H1 (cell line): ENCODE measurements around the gene PRR5L. TPM values are rescaled to one million over a fixed set of nuclear protein-coding genes. Genes with fewer than 3 reads are reported as not detected.

Experiments used
- CTCF ChIA-PET: fragments of 300-600 bp; sonication (Branson Sonifier 250); formaldehyde crosslinking; loops from one replicate; lab custom pipeline; 2021; ENCODE audit not compliant: partially characterized antibody; lab: Charles Lee
- POLR2A ChIA-PET: fragments of 300-600 bp; sonication (Branson Sonifier 250); formaldehyde crosslinking; loops from one replicate; lab custom pipeline; 2021; ENCODE audit warnings: inconsistent platforms; ENCODE audit not compliant: partially characterized antibody; lab: Charles Lee
- DNase-seq, 2 experiments: peaks; one replicate each; pipeline versions ENCODE4 v3.0.0 to v3.0.0-alpha.2; 2010 to 2022; ENCODE audit warnings: low spot score in 2 of 2, low read depth in 1 of 2, mixed read lengths in 1 of 2
- FAIRE-seq: peaks from 2 replicates; lab custom pipeline; 2011; peaks lifted over from hg19 to GRCh38; lab: Jason Lieb, UNC
- H2AFZ ChIP-seq: 2 replicates; pipeline ENCODE4 v1.8.1; 2012; ENCODE audit warnings: low read length, inconsistent platforms
- H2AK5ac ChIP-seq: 2 replicates; pipeline ENCODE4 v1.6.1; 2013; ENCODE audit warnings: low read depth, low read length
- H2BK120ac ChIP-seq: replicated peaks from 2 replicates; pipeline ENCODE3; 2013; ENCODE audit warnings: low read depth, low read length, inconsistent platforms
- H2BK12ac ChIP-seq: 2 replicates; pipeline ENCODE4 v1.6.1; 2013; ENCODE audit warnings: low read depth, low read length
- H2BK15ac ChIP-seq: 2 replicates; pipeline ENCODE4 v1.6.1; 2013; ENCODE audit warnings: low read length
- H2BK20ac ChIP-seq: 2 replicates; pipeline ENCODE4 v1.6.1; 2013; ENCODE audit warnings: low read length
- H2BK5ac ChIP-seq: 2 replicates; pipeline ENCODE4 v1.6.1; 2013; ENCODE audit warnings: low read depth, low read length
- H3K14ac ChIP-seq: 2 replicates; pipeline ENCODE4 v1.6.1; 2013; ENCODE audit warnings: inconsistent platforms; ENCODE audit not compliant: insufficient read length
- H3K18ac ChIP-seq: 2 replicates; pipeline ENCODE4 v1.6.1; 2013; ENCODE audit warnings: low read length; ENCODE audit errors: extremely low read depth
- H3K23ac ChIP-seq: 2 replicates; pipeline ENCODE4 v1.6.1; 2013; ENCODE audit warnings: inconsistent platforms; ENCODE audit not compliant: insufficient read length
- H3K23me2 ChIP-seq: 2 replicates; pipeline ENCODE4 v1.6.1; 2013; ENCODE audit warnings: low read depth, low read length
- H3K27ac ChIP-seq: 2 replicates; pipeline ENCODE4 v1.6.1; 2011; ENCODE audit warnings: low read depth, low read length, inconsistent platforms
- H3K27me3 ChIP-seq, 4 experiments: replicated peaks in 1 of 4; 1 replicate in 1 of 4; 2 replicates in 3 of 4; pipeline versions ENCODE4 v1.6.1 to v1.8.1; 2011 to 2013; ENCODE audit warnings: low read length in 3 of 4, mild to moderate bottlenecking in 3 of 4, inconsistent platforms in 2 of 4, mixed read lengths in 2 of 4, moderate library complexity in 1 of 4; ENCODE audit not compliant: control insufficient read depth in 3 of 4, insufficient read depth in 3 of 4; ENCODE audit errors: extremely low read depth in 1 of 4
- H3K36me3 ChIP-seq, 4 experiments: 2 replicates each; pipeline versions ENCODE4 v1.6.1 to v1.8.1; 2011 to 2013; ENCODE audit warnings: mild to moderate bottlenecking in 4 of 4, low read length in 3 of 4, moderate library complexity in 2 of 4, control low read depth in 1 of 4, inconsistent platforms in 1 of 4; ENCODE audit not compliant: insufficient read depth in 4 of 4, control insufficient read depth in 2 of 4
- H3K4ac ChIP-seq: replicated peaks from 2 replicates; pipeline ENCODE3; 2013; ENCODE audit warnings: low read length, low read depth, mixed read lengths, inconsistent platforms; ENCODE audit not compliant: insufficient read length
- H3K4me1 ChIP-seq, 4 experiments: replicated peaks in 1 of 4; 1 replicate in 1 of 4; 2 replicates in 3 of 4; pipeline versions ENCODE4 v1.6.1 to v1.8.1; 2011 to 2013; ENCODE audit warnings: low read length in 3 of 4, inconsistent platforms in 2 of 4, mixed read lengths in 1 of 4; ENCODE audit not compliant: insufficient read depth in 4 of 4, control insufficient read depth in 3 of 4
- H3K4me2 ChIP-seq, 2 experiments: 2 replicates each; pipeline versions ENCODE4 v1.6.1 to v1.8.1; 2011 to 2013; ENCODE audit warnings: low read depth in 2 of 2, low read length in 2 of 2, control low read depth in 1 of 2, inconsistent platforms in 1 of 2, mild to moderate bottlenecking in 1 of 2; ENCODE audit not compliant: insufficient read depth in 1 of 2
- H3K4me3 ChIP-seq, 4 experiments: fragments of 200-600, 300-600 bp in 1 of 4; sonication (generic), shearing (Covaris generic), sonication (Bioruptor Twin) in 1 of 4; 2 replicates each; pipeline versions ENCODE4 v1.5.1 to v1.8.1; 2011 to 2016; ENCODE audit warnings: low read length in 4 of 4, low read depth in 3 of 4, control low read depth in 2 of 4, inconsistent platforms in 2 of 4, mild to moderate bottlenecking in 2 of 4, mixed read lengths in 1 of 4, moderate library complexity in 1 of 4; ENCODE audit not compliant: insufficient read depth in 2 of 4; ENCODE audit errors: extremely low read depth in 1 of 4
- H3K56ac ChIP-seq: replicated peaks from 2 replicates; pipeline ENCODE3; 2013; ENCODE audit warnings: low read depth, mild to moderate bottlenecking, mixed read lengths, low read length, inconsistent platforms; ENCODE audit not compliant: insufficient read length
- H3K79me1 ChIP-seq: 2 replicates; pipeline ENCODE4 v1.6.1; 2013; ENCODE audit warnings: low read depth, low read length, control low read depth
- H3K79me2 ChIP-seq, 2 experiments: 2 replicates each; pipeline versions ENCODE4 v1.6.1 to v1.8.1; 2012 to 2013; ENCODE audit warnings: low read length in 2 of 2, mild to moderate bottlenecking in 2 of 2, inconsistent platforms in 1 of 2; ENCODE audit not compliant: insufficient read depth in 2 of 2, control insufficient read depth in 1 of 2
- H3K9ac ChIP-seq, 4 experiments: replicated peaks in 1 of 4; 1 replicate in 1 of 4; 2 replicates in 3 of 4; pipeline versions ENCODE4 v1.6.1 to v1.8.1; 2011 to 2013; ENCODE audit warnings: low read depth in 3 of 4, low read length in 3 of 4, control low read depth in 2 of 4, mild to moderate bottlenecking in 2 of 4, moderate library complexity in 2 of 4, inconsistent platforms in 1 of 4; ENCODE audit errors: extremely low read depth in 1 of 4
- H3K9me3 ChIP-seq, 2 experiments: 2 replicates each; pipeline versions ENCODE4 v1.6.1 to v1.8.1; 2012 to 2013; ENCODE audit warnings: mild to moderate bottlenecking in 2 of 2, moderate library complexity in 2 of 2, control low read depth in 1 of 2, inconsistent platforms in 1 of 2, low read depth in 1 of 2, low read length in 1 of 2, mixed read lengths in 1 of 2; ENCODE audit not compliant: insufficient read depth in 2 of 2
- H4K20me1 ChIP-seq, 2 experiments: replicated peaks in 1 of 2; 2 replicates each; pipeline versions ENCODE3 to v1.8.1; 2011 to 2013; ENCODE audit warnings: inconsistent platforms in 2 of 2, low read length in 2 of 2, mild to moderate bottlenecking in 1 of 2; ENCODE audit not compliant: insufficient read depth in 2 of 2, control insufficient read depth in 1 of 2
- H4K5ac ChIP-seq: 2 replicates; pipeline ENCODE4 v1.6.1; 2013; ENCODE audit warnings: low read length, low read depth, mixed read lengths, inconsistent platforms; ENCODE audit not compliant: insufficient read length
- H4K8ac ChIP-seq: 2 replicates; pipeline ENCODE4 v1.8.0; 2013; ENCODE audit warnings: mild to moderate bottlenecking, moderate library complexity, low read length, inconsistent platforms; ENCODE audit not compliant: insufficient read depth; ENCODE audit errors: extremely low read depth
- H4K91ac ChIP-seq: replicated peaks from 2 replicates; pipeline ENCODE3; 2013; ENCODE audit warnings: low read length, mixed read lengths, inconsistent platforms; ENCODE audit not compliant: insufficient read length
- HDAC2 ChIP-seq, 2 experiments: fragments of 300-600 bp in 1 of 2; sonication (generic) in 1 of 2; IDR thresholded peaks; 2 replicates each; pipeline ENCODE4 v1.6.1; 2011 to 2012; ENCODE audit warnings: low read depth in 2 of 2, low read length in 2 of 2, mild to moderate bottlenecking in 2 of 2, moderate library complexity in 2 of 2, borderline replicate concordance in 1 of 2, inconsistent platforms in 1 of 2
- POU5F1 ChIP-seq: IDR thresholded peaks from 2 replicates; pipeline ENCODE4 v1.6.1; 2011; ENCODE audit warnings: low read depth, mild to moderate bottlenecking, low read length, moderate library complexity
- RBBP5 ChIP-seq: IDR thresholded peaks from 2 replicates; pipeline ENCODE4 v1.7.1; 2012; ENCODE audit warnings: low read depth, mild to moderate bottlenecking, inconsistent platforms, low read length, moderate library complexity, borderline replicate concordance
- RNF2 ChIP-seq: fragments of 200-900, 300-1000 bp; sonication (generic); IDR thresholded peaks from 2 replicates; pipeline ENCODE4 v1.7.1; 2016; ENCODE audit warnings: borderline replicate concordance, low read depth, mild to moderate bottlenecking, antibody characterized with exemption, low read length; ENCODE audit not compliant: poor library complexity, severe bottlenecking; ENCODE audit errors: missing control alignments
- SIN3A ChIP-seq, 2 experiments: IDR thresholded peaks in 1 of 2; conservative IDR thresholded peaks in 1 of 2; 2 replicates each; pipeline ENCODE4 v1.6.1; 2011 to 2012; ENCODE audit warnings: low read length in 2 of 2, improper control_type of control experiment in 1 of 2, low read depth in 1 of 2, mild to moderate bottlenecking in 1 of 2
- TAF1 ChIP-seq: IDR thresholded peaks from 2 replicates; pipeline ENCODE4 v1.6.1; 2011; ENCODE audit warnings: mild to moderate bottlenecking, low read depth, low read length
- TBP ChIP-seq: IDR thresholded peaks from 2 replicates; pipeline ENCODE4 v1.6.1; 2011; ENCODE audit warnings: low read depth, low read length, improper control_type of control experiment
- WGBS, 2 experiments: shearing (Covaris generic) in 1 of 2; methylation state at CpG; one replicate each; pipeline versions ENCODE4 v1.1.6 to v1.1.7; 2013 to 2015; ENCODE audit warnings: low lambda C conversion rate in 2 of 2, mixed read lengths in 2 of 2, inconsistent platforms in 1 of 2, low coverage in 1 of 2, missing lambda C conversion rate in 1 of 2; ENCODE audit not compliant: insufficient replicate concordance in 2 of 2, insufficient coverage in 1 of 2, insufficient read length in 1 of 2; ENCODE audit errors: extremely low coverage in 1 of 2, missing lambda C conversion rate in 1 of 2; 5-methylcytosine and 5-hydroxymethylcytosine counted together
- polyA plus RNA-seq, 7 experiments: library from polyadenylated mRNA; depleted of rRNA in 3 of 7; stranded (reverse) in 5 of 7; unstranded in 2 of 7; fragments of >200 nt in 5 of 7; fragments of 200-250 nt in 2 of 7; gene quantifications; 1 replicate in 5 of 7; 2 replicates in 1 of 7; 4 replicates in 1 of 7; pipeline versions ENCODE4 v1.2.1 to v1.2.3, GENCODE V29; 2011 to 2013; ENCODE audit warnings: missing spikeins in 2 of 7, mixed read lengths in 2 of 7
- total RNA-seq: library from RNA; stranded (reverse); fragmentation: NEBNext Ultra II Directional; extraction: Animal tissue kit (Norgen Biotek cat#: 25700); gene quantifications from 2 replicates; pipeline ENCODE4 v1.2.1, GENCODE V29; 2021
- TF ChIP-seq, protein P1 (sequence below): IDR thresholded peaks from 2 replicates; pipeline ENCODE4 v1.6.1; 2012; ENCODE audit warnings: inconsistent platforms
- TF ChIP-seq, protein P2 (sequence below): IDR thresholded peaks from 2 replicates; pipeline ENCODE4 v1.6.1; 2012; ENCODE audit warnings: inconsistent platforms

PRR5L gene
- total and polyA plus RNA-seq, 2 of the 8 experiments (the other 6 are each of a cell fraction or from before 2014, with no cell fraction given): 6.6 to 10.1 TPM

DNA sequence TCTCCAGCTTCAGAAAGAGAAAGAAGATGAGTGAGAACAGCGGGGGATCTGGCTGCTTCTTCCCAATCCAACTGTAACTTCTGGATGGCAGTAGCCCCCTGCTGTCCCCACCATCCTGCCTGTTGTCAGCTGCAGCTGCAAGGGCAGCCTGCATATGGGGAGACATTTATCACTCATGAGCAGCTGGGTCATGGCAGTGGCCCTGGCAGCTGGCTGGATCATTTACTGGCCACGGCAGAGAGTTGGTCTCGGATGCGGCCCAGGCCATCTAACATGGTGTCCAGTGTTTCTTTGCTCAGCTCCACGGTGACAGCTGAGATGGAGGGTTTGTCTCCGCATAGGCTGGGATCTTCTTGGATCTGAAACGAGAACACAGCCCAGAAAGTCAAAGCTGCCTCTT lies 21.7 kb upstream of the PRR5L start:
- Histone ChIP-seq H2BK20ac (no peak overlapping the region), H4K91ac (no peak overlapping the region), H3K4me2 (no peak overlapping the region), H3K23ac (no peak overlapping the region), H3K4ac (no peak overlapping the region), H4K5ac (no peak overlapping the region), H3K79me2 (no peaks in the 10 kb centered on the region), H2BK15ac (no peak overlapping the region), H3K23me2 (no peaks in the 10 kb centered on the region), H2AK5ac (no peak overlapping the region), H3K18ac (no peak overlapping the region), H3K9ac (no peak overlapping the region), H2BK120ac (no peak overlapping the region), H2AFZ (no peak overlapping the region), H2BK5ac (no peak overlapping the region), H3K4me3 (no peak overlapping the region), H3K79me1 (peaks cover 2% of the 10 kb centered on the region; the same call in 1 of the 2 replicates), H4K8ac (no peak overlapping the region), H3K27me3 (no peaks in the 10 kb centered on the region), H3K9me3 (no peaks in the 10 kb centered on the region), H3K27ac (no peak overlapping the region), H3K56ac (no peak overlapping the region), H2BK12ac (no peak overlapping the region), H3K14ac (no peak overlapping the region), H3K36me3 (peaks cover 0 to 7% (median 0%) of the 10 kb centered on the region in 4 experiments; a peak in 1 of 8 replicates), H4K20me1 (peaks cover 0 to 1% of the 10 kb centered on the region in 2 experiments), H3K4me1 (no peaks in the 10 kb centered on the region)
- ChIA-PET POLR2A (no interaction called here), CTCF (interaction anchor here (0.7 to 3.9 kb wide), 11 partner anchors 8 to 471 kb away, joined by 3 to 14 read pairs (median 5); partner anchors contain the start of gene COMMD9)
- no peak for DNase-seq
- 91% methylated on average over 7 of the region's 7 CpGs; no CpG with 5 or more reads in 1 of the 2 experiments for WGBS, 2 experiments
- no peak for FAIRE-seq
- TF ChIP-seq POU5F1: no peak
- TF ChIP-seq RNF2: no peak
- TF ChIP-seq SIN3A (conservative IDR thresholded peaks at IDR 0.05 in 1 of 2, IDR thresholded peaks at IDR 0.05 in 1 of 2; ENCODE audit: low read depth in 1 of 2, low read length in 2 of 2): no peak
- TF ChIP-seq RBBP5: no peak
- no peak for TF ChIP-seq HDAC2 (IDR thresholded peaks at IDR 0.05; ENCODE audit: borderline replicate concordance in 1 of 2, low read depth in 2 of 2, low read length in 2 of 2)
- TF ChIP-seq TBP: no peak
- TF ChIP-seq, protein P1, sequence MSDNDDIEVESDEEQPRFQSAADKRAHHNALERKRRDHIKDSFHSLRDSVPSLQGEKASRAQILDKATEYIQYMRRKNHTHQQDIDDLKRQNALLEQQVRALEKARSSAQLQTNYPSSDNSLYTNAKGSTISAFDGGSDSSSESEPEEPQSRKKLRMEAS: no peak
- TF ChIP-seq TAF1: no peak
- TF ChIP-seq, protein P2, sequence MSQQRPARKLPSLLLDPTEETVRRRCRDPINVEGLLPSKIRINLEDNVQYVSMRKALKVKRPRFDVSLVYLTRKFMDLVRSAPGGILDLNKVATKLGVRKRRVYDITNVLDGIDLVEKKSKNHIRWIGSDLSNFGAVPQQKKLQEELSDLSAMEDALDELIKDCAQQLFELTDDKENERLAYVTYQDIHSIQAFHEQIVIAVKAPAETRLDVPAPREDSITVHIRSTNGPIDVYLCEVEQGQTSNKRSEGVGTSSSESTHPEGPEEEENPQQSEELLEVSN: no peak
